Left kidney (tissue), 2 donors: ENCODE measurements around the gene HS1BP3. TPM values are rescaled to one million over a fixed set of nuclear protein-coding genes. Genes with fewer than 3 reads are reported as not detected.
A peak's percentile ranks its signal among the peaks of the same experiment; 100 is the strongest.

ENCODE experiments used
- DNase-seq: peaks from one replicate; pipeline ENCODE4 v3.0.0-alpha.2; 2013
- polyA plus RNA-seq: library from polyadenylated mRNA; unstranded; fragments of 120-200 nt; gene quantifications from one replicate; pipeline ENCODE4 v1.2.1, GENCODE V29; 2013; ENCODE audit not compliant: insufficient read length

HS1BP3 gene
- polyA plus RNA-seq, 1 donor: 14.6 TPM

DNA sequence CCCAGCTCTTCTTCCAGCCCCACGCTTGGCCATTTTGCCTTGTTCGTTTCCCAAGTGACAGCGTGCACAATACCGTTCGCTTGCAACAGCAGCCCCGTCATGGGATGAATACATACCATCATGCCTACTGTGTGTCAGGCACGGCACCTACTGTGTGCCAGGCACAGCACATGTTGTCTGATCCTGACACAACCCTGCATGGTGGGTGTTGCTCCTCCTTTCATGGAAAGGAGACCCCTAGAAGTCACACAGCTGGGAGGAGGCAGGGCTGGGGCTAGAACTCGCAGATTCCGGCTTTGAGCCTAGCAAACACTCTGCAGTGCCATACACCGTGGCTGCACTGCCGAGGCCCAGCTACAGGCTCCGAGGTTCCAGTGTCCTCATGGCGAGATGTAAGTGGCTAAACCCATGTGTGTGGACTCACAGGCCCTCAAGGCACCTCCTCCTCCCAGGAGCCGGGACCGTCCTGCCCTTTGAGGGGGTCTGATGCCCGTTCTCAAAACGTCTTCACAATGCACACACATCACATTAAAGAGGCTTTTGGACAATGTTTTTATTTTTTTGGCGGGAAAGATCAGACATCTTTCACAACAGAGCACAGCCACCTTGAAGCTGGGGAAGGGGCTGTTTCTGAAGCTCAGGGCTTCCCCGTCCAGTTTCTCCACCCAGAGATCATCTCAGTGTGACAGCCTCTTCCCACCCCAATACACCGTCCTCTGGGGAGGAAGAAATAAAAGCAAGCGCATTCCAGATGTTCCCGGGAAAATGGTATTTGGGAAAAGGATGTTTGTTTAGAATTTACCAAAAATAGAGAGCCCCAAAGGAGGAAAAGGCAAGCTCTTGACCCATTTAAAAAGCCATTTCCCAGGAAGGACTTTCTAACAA lies 64.9 kb downstream of the HS1BP3 start:
- DNase-seq: no peak

- no peak for DNase-seq
These were observed 65.6 kb downstream of the HS1BP3 start for GRCh38 chr2:20585359-20585709.

DNA sequence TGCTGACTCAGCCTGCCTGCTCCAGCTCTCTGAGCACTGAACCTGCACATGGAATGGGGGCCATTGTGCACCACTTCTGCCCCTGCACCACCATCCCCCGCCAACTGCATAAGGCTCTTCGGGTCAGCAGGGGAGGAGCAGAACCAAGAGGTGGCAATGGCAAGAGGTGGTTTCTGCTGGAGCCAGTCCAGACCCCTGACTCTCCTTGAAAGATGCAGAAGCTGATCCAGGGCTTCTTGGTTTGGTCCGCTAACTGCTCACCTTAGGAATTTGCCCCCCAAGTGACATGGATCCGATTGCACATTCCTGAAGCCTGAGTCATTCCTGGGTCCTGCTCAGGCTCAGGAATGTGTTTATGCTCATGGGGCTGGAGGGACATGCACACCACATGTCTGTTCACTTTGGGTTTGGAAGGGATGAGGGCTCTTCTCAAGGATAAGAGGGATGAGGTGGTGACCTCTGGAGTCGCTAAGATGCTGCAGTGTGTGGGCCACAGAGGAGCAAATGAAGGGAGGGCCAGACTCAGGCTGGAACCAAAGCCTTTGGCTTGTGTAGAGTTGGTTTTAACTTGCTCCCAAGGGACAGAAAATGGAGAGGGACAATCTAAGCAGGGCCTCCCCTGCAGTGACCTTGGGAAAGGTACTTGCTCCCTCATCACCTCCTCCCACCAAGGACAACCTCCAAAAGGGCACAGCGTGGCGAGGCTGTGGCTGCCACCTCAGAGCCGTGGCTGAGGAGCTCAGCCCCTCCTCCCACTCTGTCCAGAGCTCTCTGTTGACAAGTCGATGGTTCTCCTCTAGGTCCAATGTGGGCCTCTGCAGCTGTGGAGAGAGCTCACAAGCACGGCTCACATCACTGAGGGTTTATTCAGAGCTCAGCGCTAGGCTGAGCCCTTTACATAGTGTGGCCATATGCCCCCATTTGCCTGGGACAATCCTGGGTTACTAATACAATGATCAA lies 66.2 kb downstream of the HS1BP3 start:
- DNase-seq: peak; percentile 93

GRCh38 chr2:20584045-20584398 lies 66.9 kb downstream of the HS1BP3 start:
- DNase-seq: no peak

DNA sequence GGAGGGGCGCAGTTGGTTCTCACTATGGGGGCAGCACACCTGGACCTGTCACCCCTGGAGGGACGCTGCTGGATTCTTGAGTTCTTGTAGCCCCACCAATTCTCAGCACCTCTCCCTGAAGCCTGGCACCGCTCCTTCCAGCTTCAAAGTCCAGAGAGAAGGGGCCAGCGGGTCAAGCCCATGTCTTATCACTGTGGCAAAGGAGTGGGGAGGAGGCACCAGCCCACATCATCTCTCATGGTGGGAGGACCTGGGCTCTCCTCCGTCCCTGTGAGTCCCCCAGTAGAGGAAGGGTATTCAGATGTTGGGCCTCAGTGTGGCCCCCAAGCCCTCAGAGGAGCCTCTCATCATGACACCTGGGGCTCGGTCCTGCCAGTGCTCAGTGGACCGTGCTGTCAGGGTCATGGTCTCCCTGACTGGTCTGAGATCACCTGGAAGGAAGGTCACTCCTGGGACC lies 67.4 kb downstream of the HS1BP3 start:
- no peak for DNase-seq

GRCh38 chr2:20582600-20583221 lies 68.2 kb downstream of the HS1BP3 start:
- DNase-seq: no peak

DNA sequence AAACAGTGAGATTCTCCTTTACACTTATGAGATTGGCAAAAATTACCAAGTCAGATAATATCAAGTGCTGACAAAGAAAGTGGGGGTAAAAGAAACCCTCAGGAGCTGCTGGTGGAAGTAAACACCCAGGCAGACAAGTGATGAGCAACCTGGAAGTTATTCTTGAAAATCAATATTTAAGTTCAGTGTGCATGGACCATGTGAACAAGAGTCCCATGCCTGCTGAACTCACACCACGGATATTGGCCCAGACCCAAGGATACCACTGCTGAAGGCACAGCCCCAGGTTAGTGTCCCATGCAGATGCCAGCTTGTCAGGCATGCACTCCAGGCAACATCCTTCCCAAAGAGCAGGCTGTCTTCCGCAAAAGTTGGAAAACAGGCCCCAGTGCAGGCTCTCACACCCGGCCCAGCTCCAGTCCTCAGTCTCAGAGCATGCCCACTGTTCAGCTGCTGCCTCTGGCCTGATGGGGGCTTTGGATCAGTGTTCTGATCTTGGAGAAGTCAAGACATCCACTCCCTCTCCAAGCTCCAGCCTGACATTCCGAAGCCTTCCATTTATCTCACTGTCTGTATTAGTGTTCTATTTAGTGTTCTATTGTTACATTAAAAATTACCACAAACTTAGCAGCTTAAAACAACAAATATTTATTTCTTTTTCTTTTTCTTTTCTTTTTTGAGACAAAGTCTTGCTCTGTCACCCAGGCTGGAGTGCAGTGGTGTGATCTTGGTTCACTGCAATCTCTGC lies 70.0 kb downstream of the HS1BP3 start:
- DNase-seq: no peak

- DNase-seq: no peak
These were observed 71.0 kb downstream of the HS1BP3 start for GRCh38 chr2:20579866-20580265.

GRCh38 chr2:20578895-20579825 lies 71.7 kb downstream of the HS1BP3 start:
- DNase-seq: peak; percentile 67

DNA sequence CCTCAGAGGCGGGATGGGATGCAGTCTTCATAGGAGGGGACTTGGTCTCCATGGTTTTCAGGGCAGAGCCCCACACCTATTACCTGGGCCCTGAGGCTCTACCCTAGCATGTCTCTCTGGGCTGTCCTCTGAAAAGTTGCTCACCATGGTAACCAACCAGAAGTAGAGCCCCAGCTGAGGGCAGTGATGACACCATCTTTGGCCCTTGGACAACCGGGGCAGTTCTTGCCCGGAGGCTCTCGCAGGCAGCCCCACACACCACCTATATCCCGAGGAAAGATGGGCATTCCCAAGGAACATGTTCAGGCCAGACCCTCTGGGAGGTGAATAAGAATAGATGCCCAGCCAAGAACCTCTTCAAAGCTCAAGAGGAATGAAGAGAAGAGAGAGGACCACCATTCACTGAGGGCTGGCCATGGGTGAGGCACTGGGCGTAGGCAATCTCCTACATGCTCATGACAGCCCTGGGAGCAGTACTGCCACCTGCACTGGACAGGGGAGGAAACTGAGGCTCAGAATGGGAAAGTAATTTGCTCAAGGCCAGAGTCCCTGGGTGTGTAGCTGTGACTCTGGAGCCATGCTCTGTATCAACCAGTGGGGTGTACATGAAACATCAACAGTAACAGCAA lies 72.5 kb downstream of the HS1BP3 start:
- no peak for DNase-seq

- DNase-seq: no peak
These were observed 73.2 kb downstream of the HS1BP3 start for GRCh38 chr2:20577495-20578235.

- DNase-seq: no peak
These were observed 74.2 kb downstream of the HS1BP3 start for GRCh38 chr2:20576598-20577115.

DNA sequence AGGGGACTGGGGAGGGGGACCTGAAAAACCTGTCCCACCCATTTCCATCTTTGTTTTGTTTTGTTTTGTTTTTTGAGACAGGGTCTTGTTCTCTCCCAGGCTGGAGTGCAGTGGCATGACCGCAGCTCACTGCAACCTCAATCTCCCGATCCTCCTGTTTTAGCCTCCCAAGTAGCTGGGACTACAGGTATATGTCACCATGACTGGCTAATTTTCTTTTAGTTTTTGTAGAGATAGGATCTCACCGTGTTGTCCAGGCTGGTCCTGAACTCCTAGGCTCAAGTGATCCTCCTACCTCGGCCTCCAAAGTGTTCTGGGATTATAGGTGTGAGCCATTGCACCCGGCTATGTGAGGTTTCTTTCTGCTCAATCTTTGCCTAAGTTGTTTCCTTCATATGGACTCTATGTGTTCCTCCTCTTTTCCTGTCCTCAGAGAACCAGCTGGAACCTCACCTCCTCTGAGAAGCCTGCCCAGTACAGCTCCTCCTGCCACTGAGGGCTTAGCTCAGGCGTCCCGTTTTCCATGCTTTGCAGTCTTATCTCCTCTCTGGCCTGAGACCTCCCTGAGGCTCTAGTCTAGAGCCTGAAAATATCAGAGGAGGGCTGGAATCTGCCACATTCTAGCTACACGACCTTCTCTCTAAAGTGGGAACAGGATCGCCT lies 74.8 kb downstream of the HS1BP3 start:
- no peak for DNase-seq

- DNase-seq: no peak
These were observed 75.5 kb downstream of the HS1BP3 start for GRCh38 chr2:20575414-20575813.

DNA sequence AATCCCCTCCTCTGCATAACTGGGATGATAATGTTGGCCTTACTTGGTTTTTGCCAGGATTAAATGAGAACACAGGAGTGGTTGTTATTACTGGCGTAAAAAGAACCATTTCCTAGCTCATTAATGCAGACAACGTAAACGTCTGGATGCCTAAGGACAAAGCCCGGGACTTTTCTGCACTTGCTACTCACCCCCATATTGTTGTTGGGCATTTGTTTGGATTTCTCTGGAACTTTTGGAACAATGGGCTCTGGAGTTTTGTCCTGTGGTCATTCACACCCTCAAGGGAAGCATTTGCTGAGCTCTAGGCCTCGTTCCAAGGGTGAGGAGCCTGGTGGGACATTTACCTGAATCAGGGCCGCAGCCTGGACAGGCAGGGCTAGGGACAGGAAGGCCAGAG lies 76.0 kb downstream of the HS1BP3 start:
- no peak for DNase-seq

- no peak for DNase-seq
These were observed 76.4 kb downstream of the HS1BP3 start for GRCh38 chr2:20574423-20574911.

- no peak for DNase-seq
These were observed 77.1 kb downstream of the HS1BP3 start for GRCh38 chr2:20573620-20574422.

DNA sequence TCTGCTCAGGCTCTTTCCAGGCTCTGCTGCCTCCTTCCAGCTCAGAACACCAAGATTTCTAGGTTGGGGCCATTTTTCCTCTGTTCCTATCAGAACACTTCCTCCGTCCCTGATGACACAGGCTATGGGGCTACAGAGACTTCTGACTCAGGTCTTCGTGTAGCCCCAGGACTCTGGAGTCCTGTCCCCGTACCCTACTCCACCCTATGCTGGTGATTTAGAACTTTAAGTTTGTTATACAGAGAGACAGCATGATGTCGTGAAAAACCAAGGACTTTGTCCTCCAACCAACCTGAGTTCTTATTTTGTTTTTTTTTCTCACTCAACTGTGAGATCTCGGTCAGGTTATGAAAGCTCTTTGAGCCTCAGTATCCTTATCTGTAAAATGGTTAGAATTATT lies 78.7 kb downstream of the HS1BP3 start:
- no peak for DNase-seq
